Measurements from ENCODE around the gene TSKS.

TSKS gene

DNA sequence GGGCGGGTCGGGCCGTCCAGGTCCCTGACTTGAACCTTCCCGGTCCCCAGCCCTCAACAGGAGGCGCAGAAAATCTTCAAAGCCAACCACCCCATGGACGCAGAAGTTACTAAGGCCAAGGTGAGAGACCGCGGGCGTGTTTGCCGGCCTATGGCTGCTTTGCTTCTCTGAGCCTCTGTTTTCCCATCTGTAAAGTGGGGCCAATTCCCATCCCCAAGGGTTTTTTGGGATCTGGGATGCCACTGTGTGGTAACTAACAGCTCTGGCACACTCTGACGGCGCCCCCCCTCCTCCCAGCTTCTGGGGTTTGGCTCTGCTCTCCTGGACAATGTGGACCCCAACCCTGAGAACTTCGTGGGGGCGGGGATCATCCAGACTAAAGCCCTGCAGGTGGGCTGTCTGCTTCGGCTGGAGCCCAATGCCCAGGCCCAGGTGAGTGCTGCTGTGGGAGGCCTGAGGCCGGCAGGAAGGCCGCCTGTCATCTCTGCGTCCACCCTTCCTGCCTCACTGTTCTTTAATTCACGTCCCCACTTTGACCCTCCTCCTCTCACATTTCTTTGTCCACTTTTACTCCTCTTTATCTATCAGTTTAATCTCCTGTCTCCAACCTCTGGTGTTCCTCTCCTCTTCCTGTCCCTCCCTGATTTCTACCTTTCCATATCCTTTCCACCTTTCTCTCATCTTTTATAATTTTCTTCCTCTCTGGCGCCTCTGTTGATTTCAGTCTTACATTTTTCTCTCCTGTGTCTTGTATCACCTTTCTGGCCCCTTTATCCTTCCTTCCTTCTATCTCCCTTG, 42.9 kb upstream of the TSKS start:
- Histone ChIP-seq H3K4me1 (ENCODE audit: control insufficient read depth, insufficient read depth, low read length) (peaks cover 12% of the 10 kb centered on the region), H3K27me3 (ENCODE audit: control insufficient read depth, insufficient read depth, low read length) (no peaks in the 10 kb centered on the region), H3K9me3 (ENCODE audit: control insufficient read depth, insufficient read depth, low read length) (no peaks in the 10 kb centered on the region), H3K27ac (ENCODE audit: low read depth, low read length) (no peak overlapping the region), H3K9ac (ENCODE audit: low read depth, low read length) (no peak overlapping the region), H3K36me3 (ENCODE audit: control insufficient read depth, insufficient read depth, low read length) (peaks cover 22% of the 10 kb centered on the region), H3K4me3 (ENCODE audit: low read depth, low read length) (no peak overlapping the region)

- no peak overlapping the region for H3K9ac ChIP-seq (ENCODE audit: low read depth, low read length)
- no peak overlapping the region for H3K27ac ChIP-seq (ENCODE audit: low read depth, low read length)
- H3K4me3 ChIP-seq (ENCODE audit: low read depth, low read length), result no peak overlapping the region
- peaks cover 5% of the 10 kb centered on the region for H3K4me1 ChIP-seq (ENCODE audit: control insufficient read depth, insufficient read depth, low read length)
- H3K36me3 ChIP-seq (ENCODE audit: control insufficient read depth, insufficient read depth, low read length), result peaks cover 38% of the 10 kb centered on the region
- H3K27me3 ChIP-seq (ENCODE audit: control insufficient read depth, insufficient read depth, low read length), result no peaks in the 10 kb centered on the region
- no peaks in the 10 kb centered on the region for H3K9me3 ChIP-seq (ENCODE audit: control insufficient read depth, insufficient read depth, low read length)
These were observed 40.4 kb upstream of the TSKS start for GRCh38 chr19:49803529-49803856.

DNA sequence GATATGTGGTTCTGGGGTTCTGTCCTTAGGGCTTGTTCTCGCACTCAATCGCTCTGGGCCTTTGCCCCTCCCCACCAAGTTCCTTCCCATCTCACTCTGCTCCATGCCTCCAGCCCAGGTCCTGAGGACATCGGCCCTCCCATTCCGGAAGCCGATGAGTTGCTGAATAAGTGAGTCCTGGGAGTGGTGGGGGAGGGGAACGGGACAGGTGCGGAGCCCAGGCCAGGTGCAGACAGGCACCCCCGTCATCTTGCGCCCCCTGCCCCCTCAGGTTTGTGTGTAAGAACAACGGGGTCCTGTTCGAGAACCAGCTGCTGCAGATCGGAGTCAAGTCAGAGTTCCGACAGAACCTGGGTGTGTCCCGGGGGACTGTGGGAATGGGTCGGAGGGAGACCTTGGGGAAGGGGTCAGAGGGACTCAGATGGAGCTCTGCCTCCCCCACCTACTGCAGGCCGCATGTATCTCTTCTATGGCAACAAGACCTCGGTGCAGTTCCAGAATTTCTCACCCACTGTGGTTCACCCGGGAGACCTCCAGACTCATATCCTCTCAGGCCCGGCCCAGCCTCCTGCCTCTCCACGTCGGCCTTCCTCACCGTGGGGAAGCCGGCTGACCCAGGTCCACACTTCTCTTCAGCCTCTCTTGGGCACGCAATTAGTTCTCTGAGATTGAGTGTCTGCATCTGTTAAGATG, 39.9 kb upstream of the TSKS start:
- H3K36me3 ChIP-seq (ENCODE audit: control insufficient read depth, insufficient read depth, low read length), result peaks cover 43% of the 10 kb centered on the region
- H3K4me1 ChIP-seq (ENCODE audit: control insufficient read depth, insufficient read depth, low read length), result peaks cover 5% of the 10 kb centered on the region
- no peak overlapping the region; the same call in 1 of the 2 replicates for H3K4me3 ChIP-seq (ENCODE audit: low read depth, low read length)
- no peak overlapping the region for H3K9ac ChIP-seq (ENCODE audit: low read depth, low read length)
- H3K27me3 ChIP-seq (ENCODE audit: control insufficient read depth, insufficient read depth, low read length), result no peaks in the 10 kb centered on the region
- H3K27ac ChIP-seq (ENCODE audit: low read depth, low read length), result no peak overlapping the region
- H3K9me3 ChIP-seq (ENCODE audit: control insufficient read depth, insufficient read depth, low read length), result no peaks in the 10 kb centered on the region

DNA sequence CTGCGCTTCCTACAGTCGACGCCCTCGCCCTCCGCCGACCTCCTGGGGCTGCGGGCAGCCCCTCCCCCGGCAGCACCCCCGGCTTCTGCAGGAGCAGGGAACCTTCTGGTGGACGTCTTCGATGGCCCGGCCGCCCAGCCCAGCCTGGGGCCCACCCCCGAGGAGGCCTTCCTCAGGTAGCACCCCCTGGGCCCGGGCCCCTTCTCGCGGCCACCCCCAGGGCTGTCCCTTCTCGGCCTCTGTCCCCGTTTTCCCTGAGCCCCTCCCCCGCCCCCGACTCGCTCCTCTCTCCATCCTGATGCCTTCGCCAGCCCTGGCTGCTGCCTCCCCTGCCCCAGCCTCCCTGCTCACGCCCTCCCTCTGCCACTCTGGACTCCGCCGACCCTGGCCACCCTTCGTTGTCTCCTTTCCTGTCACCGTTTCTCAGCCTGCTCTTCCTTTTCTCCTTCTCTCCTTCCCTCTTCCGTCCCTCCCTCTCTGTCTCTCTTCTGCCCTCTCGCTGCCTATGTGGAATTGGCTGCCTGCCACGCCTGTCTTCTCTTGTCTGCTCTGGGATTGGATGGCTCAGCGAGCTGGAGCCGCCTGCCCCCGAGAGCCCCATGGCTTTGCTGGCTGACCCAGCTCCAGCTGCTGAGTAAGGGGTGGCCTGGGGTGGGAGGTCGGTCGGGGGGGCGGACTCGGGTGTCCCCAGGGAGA, 39.0 kb upstream of the TSKS start:
- no peak overlapping the region for H3K27ac ChIP-seq (ENCODE audit: low read depth, low read length)
- H3K36me3 ChIP-seq (ENCODE audit: control insufficient read depth, insufficient read depth, low read length), result peaks cover 45% of the 10 kb centered on the region
- H3K9ac ChIP-seq (ENCODE audit: low read depth, low read length), result no peak overlapping the region
- H3K27me3 ChIP-seq (ENCODE audit: control insufficient read depth, insufficient read depth, low read length), result no peaks in the 10 kb centered on the region
- no peaks in the 10 kb centered on the region for H3K9me3 ChIP-seq (ENCODE audit: control insufficient read depth, insufficient read depth, low read length)
- peaks cover 5% of the 10 kb centered on the region for H3K4me1 ChIP-seq (ENCODE audit: control insufficient read depth, insufficient read depth, low read length)
- peak overlapping the region; percentile 53; the same call in 1 of the 2 replicates for H3K4me3 ChIP-seq (ENCODE audit: low read depth, low read length)

DNA sequence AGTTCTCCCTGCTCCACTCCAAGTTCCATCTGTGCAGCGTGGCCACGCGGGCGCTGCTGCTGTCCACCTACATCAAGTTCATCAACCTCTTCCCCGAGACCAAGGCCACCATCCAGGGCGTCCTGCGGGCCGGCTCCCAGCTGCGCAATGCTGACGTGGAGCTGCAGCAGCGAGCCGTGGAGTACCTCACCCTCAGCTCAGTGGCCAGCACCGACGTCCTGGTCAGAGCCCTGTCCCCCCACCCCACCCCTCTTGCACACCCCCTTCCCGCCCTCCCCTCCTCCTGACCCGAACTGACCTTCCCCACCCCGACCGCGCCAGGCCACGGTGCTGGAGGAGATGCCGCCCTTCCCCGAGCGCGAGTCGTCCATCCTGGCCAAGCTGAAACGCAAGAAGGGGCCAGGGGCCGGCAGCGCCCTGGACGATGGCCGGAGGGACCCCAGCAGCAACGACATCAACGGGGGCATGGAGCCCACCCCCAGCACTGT, 38.3 kb upstream of the TSKS start:
- Histone ChIP-seq H3K9me3 (ENCODE audit: control insufficient read depth, insufficient read depth, low read length) (no peaks in the 10 kb centered on the region), H3K27ac (ENCODE audit: low read depth, low read length) (no peak overlapping the region), H3K36me3 (ENCODE audit: control insufficient read depth, insufficient read depth, low read length) (peaks cover 49% of the 10 kb centered on the region), H3K9ac (ENCODE audit: low read depth, low read length) (no peak overlapping the region), H3K27me3 (ENCODE audit: control insufficient read depth, insufficient read depth, low read length) (no peaks in the 10 kb centered on the region), H3K4me1 (ENCODE audit: control insufficient read depth, insufficient read depth, low read length) (peaks cover 5% of the 10 kb centered on the region), H3K4me3 (ENCODE audit: low read depth, low read length) (no peak overlapping the region)

DNA sequence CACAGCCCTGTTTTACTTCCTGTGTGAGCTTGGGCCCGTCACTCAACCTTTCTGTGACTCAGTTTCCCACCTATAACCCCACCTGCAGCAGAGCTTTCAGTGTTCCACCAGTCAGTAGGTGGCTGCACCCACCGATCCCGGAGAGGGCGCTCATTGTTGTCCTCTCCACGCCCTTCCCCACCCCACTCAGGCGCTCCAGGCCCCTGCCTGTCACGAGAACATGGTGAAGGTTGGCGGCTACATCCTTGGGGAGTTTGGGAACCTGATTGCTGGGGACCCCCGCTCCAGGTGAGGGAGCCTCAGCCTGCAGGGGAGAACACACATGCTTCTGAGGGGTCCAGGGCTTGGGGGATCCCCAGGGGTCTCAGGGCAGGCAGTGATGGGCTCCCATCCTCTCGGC, 37.7 kb upstream of the TSKS start:
- peaks cover 56% of the 10 kb centered on the region for H3K36me3 ChIP-seq (ENCODE audit: control insufficient read depth, insufficient read depth, low read length)
- H3K4me1 ChIP-seq (ENCODE audit: control insufficient read depth, insufficient read depth, low read length), result peaks cover 5% of the 10 kb centered on the region
- no peaks in the 10 kb centered on the region for H3K9me3 ChIP-seq (ENCODE audit: control insufficient read depth, insufficient read depth, low read length)
- no peak overlapping the region for H3K27ac ChIP-seq (ENCODE audit: low read depth, low read length)
- H3K9ac ChIP-seq (ENCODE audit: low read depth, low read length), result no peak overlapping the region
- H3K27me3 ChIP-seq (ENCODE audit: control insufficient read depth, insufficient read depth, low read length), result no peaks in the 10 kb centered on the region
- no peak overlapping the region for H3K4me3 ChIP-seq (ENCODE audit: low read depth, low read length)

DNA sequence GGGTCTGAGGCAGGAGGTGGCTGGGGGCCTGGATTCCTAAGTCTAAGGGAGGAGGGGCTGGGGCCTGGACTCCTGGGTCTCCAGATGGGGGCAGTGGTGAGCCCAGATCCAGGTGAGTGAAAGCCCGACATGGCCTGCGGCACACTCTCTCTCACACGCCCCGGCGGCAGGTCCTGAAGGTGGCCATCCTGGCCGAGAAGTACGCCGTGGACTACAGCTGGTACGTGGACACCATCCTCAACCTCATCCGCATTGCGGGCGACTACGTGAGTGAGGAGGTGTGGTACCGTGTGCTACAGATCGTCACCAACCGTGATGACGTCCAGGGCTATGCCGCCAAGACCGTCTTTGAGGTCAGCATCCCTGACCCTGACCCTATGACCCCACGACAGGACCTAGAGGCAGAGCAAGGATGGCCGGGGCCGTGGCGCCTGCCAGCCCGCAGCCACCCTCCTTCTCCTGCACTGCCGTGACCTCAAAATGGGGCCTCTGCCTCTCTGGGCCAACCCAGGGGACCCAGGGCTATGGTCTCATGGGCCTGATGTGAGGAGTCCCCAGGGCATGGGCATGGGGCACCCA, 36.8 kb upstream of the TSKS start:
- Histone ChIP-seq H3K27me3 (ENCODE audit: control insufficient read depth, insufficient read depth, low read length) (no peaks in the 10 kb centered on the region), H3K9ac (ENCODE audit: low read depth, low read length) (no peak overlapping the region), H3K4me3 (ENCODE audit: low read depth, low read length) (no peak overlapping the region), H3K9me3 (ENCODE audit: control insufficient read depth, insufficient read depth, low read length) (no peaks in the 10 kb centered on the region), H3K36me3 (ENCODE audit: control insufficient read depth, insufficient read depth, low read length) (peaks cover 65% of the 10 kb centered on the region), H3K27ac (ENCODE audit: low read depth, low read length) (no peak overlapping the region), H3K4me1 (ENCODE audit: control insufficient read depth, insufficient read depth, low read length) (peaks cover 5% of the 10 kb centered on the region)

DNA sequence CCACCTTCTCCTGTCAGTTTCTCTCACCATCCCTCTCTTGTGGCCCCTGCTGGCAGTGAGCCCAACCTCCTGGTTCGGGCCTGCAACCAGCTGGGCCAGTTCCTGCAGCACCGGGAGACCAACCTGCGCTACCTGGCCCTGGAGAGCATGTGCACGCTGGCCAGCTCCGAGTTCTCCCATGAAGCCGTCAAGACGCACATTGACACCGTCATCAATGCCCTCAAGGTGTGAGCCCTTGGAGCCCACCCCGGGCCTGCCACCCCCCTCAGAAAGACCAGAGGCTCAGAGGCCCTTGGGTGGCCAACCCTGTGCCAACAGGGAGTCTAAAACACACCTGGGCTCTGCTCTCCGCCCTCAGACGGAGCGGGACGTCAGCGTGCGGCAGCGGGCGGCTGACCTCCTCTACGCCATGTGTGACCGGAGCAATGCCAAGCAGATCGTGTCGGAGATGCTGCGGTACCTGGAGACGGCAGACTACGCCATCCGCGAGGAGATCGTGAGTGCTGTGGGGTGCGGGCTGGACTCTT, 36.2 kb upstream of the TSKS start:
- H3K36me3 ChIP-seq (ENCODE audit: control insufficient read depth, insufficient read depth, low read length), result peaks cover 67% of the 10 kb centered on the region
- H3K27me3 ChIP-seq (ENCODE audit: control insufficient read depth, insufficient read depth, low read length), result no peaks in the 10 kb centered on the region
- H3K9me3 ChIP-seq (ENCODE audit: control insufficient read depth, insufficient read depth, low read length), result no peaks in the 10 kb centered on the region
- no peak overlapping the region for H3K9ac ChIP-seq (ENCODE audit: low read depth, low read length)
- H3K27ac ChIP-seq (ENCODE audit: low read depth, low read length), result no peak overlapping the region
- peaks cover 5% of the 10 kb centered on the region for H3K4me1 ChIP-seq (ENCODE audit: control insufficient read depth, insufficient read depth, low read length)
- H3K4me3 ChIP-seq (ENCODE audit: low read depth, low read length), result no peak overlapping the region

DNA sequence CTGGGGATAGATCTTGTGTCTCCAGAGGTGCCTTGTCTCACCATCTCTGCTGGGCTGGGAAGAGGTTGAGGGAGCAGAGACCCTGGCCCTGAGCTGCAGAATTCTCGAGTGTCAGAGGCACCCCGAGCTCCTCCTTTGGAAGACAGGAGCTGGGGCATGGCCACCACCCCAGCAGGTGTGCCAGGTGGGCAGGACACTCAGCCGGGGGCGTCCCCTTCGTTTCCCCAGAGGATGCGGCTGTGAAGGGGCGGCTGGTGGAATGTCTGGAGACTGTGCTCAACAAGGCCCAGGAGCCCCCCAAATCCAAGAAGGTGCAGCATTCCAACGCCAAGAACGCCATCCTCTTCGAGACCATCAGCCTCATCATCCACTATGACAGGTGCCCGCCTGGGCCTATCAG, 35.5 kb upstream of the TSKS start:
- Histone ChIP-seq H3K4me1 (ENCODE audit: control insufficient read depth, insufficient read depth, low read length) (peaks cover 5% of the 10 kb centered on the region), H3K9ac (ENCODE audit: low read depth, low read length) (no peak overlapping the region), H3K27ac (ENCODE audit: low read depth, low read length) (no peak overlapping the region), H3K27me3 (ENCODE audit: control insufficient read depth, insufficient read depth, low read length) (no peaks in the 10 kb centered on the region), H3K36me3 (ENCODE audit: control insufficient read depth, insufficient read depth, low read length) (peaks cover 66% of the 10 kb centered on the region), H3K4me3 (ENCODE audit: low read depth, low read length) (no peak overlapping the region), H3K9me3 (ENCODE audit: control insufficient read depth, insufficient read depth, low read length) (no peaks in the 10 kb centered on the region)

DNA sequence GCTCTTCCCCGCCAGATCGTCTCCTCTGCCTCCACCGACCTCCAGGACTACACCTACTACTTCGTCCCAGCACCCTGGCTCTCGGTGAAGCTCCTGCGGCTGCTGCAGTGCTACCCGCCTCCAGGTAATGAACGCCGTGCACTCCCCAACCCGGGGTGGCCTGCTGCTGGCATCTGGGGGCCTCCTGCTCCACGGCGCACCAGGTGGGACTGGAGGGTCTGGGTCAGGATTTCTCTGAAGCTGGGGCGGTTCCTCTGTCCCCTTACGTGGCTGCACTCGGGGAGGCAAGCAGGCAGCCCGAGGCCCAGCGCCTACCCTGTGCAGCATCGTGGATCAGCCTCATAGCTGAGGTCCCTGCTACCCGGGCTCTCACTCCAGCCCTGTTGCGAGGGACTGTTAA, 32.5 kb upstream of the TSKS start:
- no peak overlapping the region for H3K9ac ChIP-seq (ENCODE audit: low read depth, low read length)
- H3K9me3 ChIP-seq (ENCODE audit: control insufficient read depth, insufficient read depth, low read length), result no peaks in the 10 kb centered on the region
- no peaks in the 10 kb centered on the region for H3K4me1 ChIP-seq (ENCODE audit: control insufficient read depth, insufficient read depth, low read length)
- H3K27ac ChIP-seq (ENCODE audit: low read depth, low read length), result no peak overlapping the region
- no peak overlapping the region for H3K4me3 ChIP-seq (ENCODE audit: low read depth, low read length)
- H3K36me3 ChIP-seq (ENCODE audit: control insufficient read depth, insufficient read depth, low read length), result peaks cover 76% of the 10 kb centered on the region
- H3K27me3 ChIP-seq (ENCODE audit: control insufficient read depth, insufficient read depth, low read length), result no peaks in the 10 kb centered on the region

Measured in HUES48 (cell line).